OCI-LY1 (cell line): ENCODE measurements around the gene DPP6.

ENCODE experiments used
- H2AFZ ChIP-seq: fragments of 200-600 bp; sonication (generic), shearing (Covaris generic); 2 replicates; pipeline ENCODE4 v1.6.0; 2014; ENCODE audit warnings: antibody characterized with exemption, mild to moderate bottlenecking, low read length
- H3F3A ChIP-seq: fragments of 200-600 bp; sonication (generic), shearing (Covaris generic); 2 replicates; pipeline ENCODE4 v1.6.0; 2014; ENCODE audit warnings: mild to moderate bottlenecking, antibody characterized with exemption, low read length, moderate library complexity; ENCODE audit not compliant: insufficient read depth
- H3K27ac ChIP-seq: fragments of 200-600 bp; sonication (generic); 2 replicates; pipeline ENCODE4 v1.5.1; 2014; ENCODE audit warnings: low read length, mixed run types, mild to moderate bottlenecking, low read depth; ENCODE audit not compliant: poor library complexity, severe bottlenecking
- H3K27me3 ChIP-seq: fragments of 200-600 bp; sonication (generic); 2 replicates; pipeline ENCODE4 v1.6.0; 2014; ENCODE audit warnings: antibody characterized with exemption, mild to moderate bottlenecking, low read length, moderate library complexity; ENCODE audit not compliant: insufficient read depth
- H3K36me3 ChIP-seq: fragments of 200-600 bp; sonication (generic); 2 replicates; pipeline ENCODE4 v1.6.1; 2014; ENCODE audit warnings: mild to moderate bottlenecking, antibody characterized with exemption, low read length, moderate library complexity, mixed read lengths; ENCODE audit not compliant: insufficient read depth
- H3K4me1 ChIP-seq: fragments of 200-600 bp; sonication (generic); 2 replicates; pipeline ENCODE4 v1.5.1; 2014; ENCODE audit warnings: mild to moderate bottlenecking, low read length, moderate library complexity; ENCODE audit not compliant: insufficient read depth, severe bottlenecking
- H3K4me2 ChIP-seq: fragments of 200-600 bp; sonication (generic), shearing (Covaris generic); 2 replicates; pipeline ENCODE4 v1.6.1; 2014; ENCODE audit warnings: low read length
- H3K4me3 ChIP-seq: fragments of 200-600 bp; sonication (generic); 2 replicates; pipeline ENCODE4 v1.5.1; 2014; ENCODE audit warnings: low read length, low read depth, mild to moderate bottlenecking, mixed read lengths; ENCODE audit not compliant: poor library complexity, severe bottlenecking
- H3K79me2 ChIP-seq: fragments of 200-600 bp; shearing (Covaris generic); 2 replicates; pipeline ENCODE4 v1.6.1; 2016; ENCODE audit warnings: mixed run types, low read length, mixed read lengths; ENCODE audit not compliant: insufficient read depth
- H3K9ac ChIP-seq: fragments of 200-600 bp; sonication (generic), shearing (Covaris generic); 2 replicates; pipeline ENCODE4 v1.6.1; 2014; ENCODE audit warnings: mild to moderate bottlenecking, low read length, mixed read lengths
- H3K9me2 ChIP-seq: fragments of 200-600 bp; sonication (generic), shearing (Covaris generic); 2 replicates; pipeline ENCODE4 v1.6.1; 2014; ENCODE audit warnings: low read depth, mild to moderate bottlenecking, low read length, mixed read lengths
- H3K9me3 ChIP-seq: fragments of 200-600 bp; shearing (Covaris generic); 2 replicates; pipeline ENCODE4 v1.6.1; 2014; ENCODE audit warnings: low read length, mixed read lengths
- H4K20me1 ChIP-seq: fragments of 200-600 bp; sonication (generic), shearing (Covaris generic); 2 replicates; pipeline ENCODE4 v1.6.0; 2016; ENCODE audit warnings: mild to moderate bottlenecking, low read length; ENCODE audit not compliant: insufficient read depth
- EZH2 ChIP-seq: fragments of 200-600 bp; sonication (generic), shearing (Covaris generic); IDR thresholded peaks from 2 replicates; pipeline ENCODE4 v1.8.0; 2017; ENCODE audit warnings: borderline replicate concordance, mixed run types, mild to moderate bottlenecking, antibody characterized with exemption, low read length, moderate library complexity, mixed read lengths
- TF ChIP-seq, protein P1 (sequence below): fragments of 200-600 bp; sonication (generic), shearing (Covaris generic); IDR thresholded peaks from 2 replicates; pipeline ENCODE4 v1.5.1; 2017; ENCODE audit warnings: mild to moderate bottlenecking, antibody characterized with exemption, low read length, moderate library complexity, mixed read lengths

The DPP6 gene

DNA sequence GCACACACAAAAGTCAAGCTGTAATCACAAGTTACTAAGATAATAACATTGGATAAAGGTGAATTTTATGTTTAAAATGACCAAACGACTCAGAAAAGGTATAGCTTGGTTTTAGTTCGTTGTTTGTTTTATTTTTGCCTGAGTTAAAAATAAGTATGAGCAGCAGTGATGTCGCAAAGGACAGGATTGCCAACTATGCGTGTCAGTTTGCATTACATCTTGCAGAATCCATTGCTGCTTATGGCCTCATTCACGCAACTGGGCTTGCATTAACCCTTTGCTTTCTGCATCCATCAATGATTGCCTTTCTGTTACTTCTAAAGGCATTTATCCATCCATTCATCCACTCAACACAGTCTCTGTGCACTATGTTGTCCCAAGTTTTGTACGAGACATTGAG is 389.6 kb downstream of the DPP6 start:
- H3K36me3 ChIP-seq = no peaks in the 10 kb centered on the region
- no peak overlapping the region for H3K4me3 ChIP-seq
- H3K9ac ChIP-seq = no peak overlapping the region
- no peak overlapping the region for H3K27ac ChIP-seq
- no peaks in the 10 kb centered on the region for H3K27me3 ChIP-seq
- no peaks in the 10 kb centered on the region for H3K79me2 ChIP-seq
- TF ChIP-seq EZH2 = no peak
- TF ChIP-seq, protein P1, sequence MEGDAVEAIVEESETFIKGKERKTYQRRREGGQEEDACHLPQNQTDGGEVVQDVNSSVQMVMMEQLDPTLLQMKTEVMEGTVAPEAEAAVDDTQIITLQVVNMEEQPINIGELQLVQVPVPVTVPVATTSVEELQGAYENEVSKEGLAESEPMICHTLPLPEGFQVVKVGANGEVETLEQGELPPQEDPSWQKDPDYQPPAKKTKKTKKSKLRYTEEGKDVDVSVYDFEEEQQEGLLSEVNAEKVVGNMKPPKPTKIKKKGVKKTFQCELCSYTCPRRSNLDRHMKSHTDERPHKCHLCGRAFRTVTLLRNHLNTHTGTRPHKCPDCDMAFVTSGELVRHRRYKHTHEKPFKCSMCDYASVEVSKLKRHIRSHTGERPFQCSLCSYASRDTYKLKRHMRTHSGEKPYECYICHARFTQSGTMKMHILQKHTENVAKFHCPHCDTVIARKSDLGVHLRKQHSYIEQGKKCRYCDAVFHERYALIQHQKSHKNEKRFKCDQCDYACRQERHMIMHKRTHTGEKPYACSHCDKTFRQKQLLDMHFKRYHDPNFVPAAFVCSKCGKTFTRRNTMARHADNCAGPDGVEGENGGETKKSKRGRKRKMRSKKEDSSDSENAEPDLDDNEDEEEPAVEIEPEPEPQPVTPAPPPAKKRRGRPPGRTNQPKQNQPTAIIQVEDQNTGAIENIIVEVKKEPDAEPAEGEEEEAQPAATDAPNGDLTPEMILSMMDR = no peak
- no peaks in the 10 kb centered on the region for H3K9me2 ChIP-seq
- H3K4me2 ChIP-seq = no peak overlapping the region
- H3F3A ChIP-seq = no peaks in the 10 kb centered on the region
- no peaks in the 10 kb centered on the region for H3K4me1 ChIP-seq
- no peaks in the 10 kb centered on the region for H3K9me3 ChIP-seq
- no peak overlapping the region for H2AFZ ChIP-seq
- H4K20me1 ChIP-seq = no peaks in the 10 kb centered on the region

DNA sequence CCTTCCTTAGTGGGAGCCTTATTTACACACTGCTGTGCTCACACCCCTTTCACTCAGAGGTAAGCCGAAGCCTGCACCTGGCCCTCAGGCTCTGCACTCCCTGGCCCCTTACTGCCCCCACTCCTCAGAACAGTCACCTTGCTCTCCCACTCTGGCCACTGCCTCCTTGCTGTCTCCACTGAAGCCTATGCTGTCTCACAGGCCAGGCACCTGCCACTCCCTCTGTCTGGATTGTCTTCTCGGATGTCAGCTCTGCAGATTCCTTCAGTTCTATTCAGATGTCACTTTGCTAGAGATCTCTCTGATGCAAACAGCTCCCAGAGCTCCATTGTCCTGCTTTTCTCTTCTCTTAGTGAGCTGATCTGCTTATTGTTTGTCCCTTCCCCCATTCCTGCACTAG is 390.7 kb downstream of the DPP6 start:
- no peak overlapping the region for H2AFZ ChIP-seq
- no peaks in the 10 kb centered on the region for H3F3A ChIP-seq
- no peak overlapping the region for H3K4me2 ChIP-seq
- H3K27ac ChIP-seq = no peak overlapping the region
- no peaks in the 10 kb centered on the region for H3K36me3 ChIP-seq
- no peaks in the 10 kb centered on the region for H3K9me2 ChIP-seq
- H3K4me1 ChIP-seq = no peaks in the 10 kb centered on the region
- TF ChIP-seq EZH2 = no peak
- TF ChIP-seq, protein P1 = no peak
- H3K9me3 ChIP-seq = no peaks in the 10 kb centered on the region
- H3K79me2 ChIP-seq = no peaks in the 10 kb centered on the region
- H3K27me3 ChIP-seq = no peaks in the 10 kb centered on the region
- H4K20me1 ChIP-seq = no peaks in the 10 kb centered on the region
- no peak overlapping the region for H3K4me3 ChIP-seq
- H3K9ac ChIP-seq = no peak overlapping the region

DNA sequence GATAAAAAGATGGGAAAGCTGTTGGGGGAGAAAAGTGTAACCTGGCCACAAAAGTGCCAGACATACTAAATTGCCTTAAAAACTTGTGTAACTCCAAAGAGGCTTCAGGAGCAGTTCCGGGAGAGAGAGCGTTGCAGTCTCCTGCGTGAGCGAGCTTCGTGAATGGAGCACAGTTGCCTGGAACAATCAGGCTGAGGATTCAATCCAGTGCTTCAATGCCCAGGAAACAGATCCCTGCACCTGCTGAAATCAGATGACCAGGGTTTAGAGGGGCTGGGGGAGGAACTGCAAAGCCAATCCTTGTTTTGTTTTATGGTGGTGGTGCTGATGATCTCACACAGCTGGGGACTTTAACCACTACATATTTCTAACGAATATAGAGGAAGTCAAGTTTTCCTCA is 398.3 kb downstream of the DPP6 start:
- Histone ChIP-seq H3K9me2 (no peaks in the 10 kb centered on the region), H3K27ac (no peak overlapping the region), H3F3A (no peaks in the 10 kb centered on the region), H3K9ac (no peak overlapping the region), H2AFZ (no peak overlapping the region), H3K4me2 (no peak overlapping the region), H3K79me2 (no peaks in the 10 kb centered on the region), H3K4me1 (no peaks in the 10 kb centered on the region), H4K20me1 (no peaks in the 10 kb centered on the region), H3K27me3 (no peaks in the 10 kb centered on the region; the same call in 1 of the 2 replicates), H3K9me3 (no peaks in the 10 kb centered on the region), H3K4me3 (no peak overlapping the region), H3K36me3 (no peaks in the 10 kb centered on the region)
- TF ChIP-seq, protein P1 = no peak
- no peak for TF ChIP-seq EZH2
